GM21717 (cell line): ENCODE data around the gene ABL1.

Experiments used
- ATAC-seq: cut with Tn5 transposase; IDR thresholded peaks from one replicate; pipeline ENCODE4 v1.9.1; 2021; ENCODE audit warnings: mild to moderate bottlenecking, moderate library complexity; ENCODE audit not compliant: unreplicated experiment

ABL1 gene

GRCh38 chr9:130870491-130871381 is 35.7 kb downstream of the ABL1 start:
- ATAC-seq, result peak; percentile 64

DNA sequence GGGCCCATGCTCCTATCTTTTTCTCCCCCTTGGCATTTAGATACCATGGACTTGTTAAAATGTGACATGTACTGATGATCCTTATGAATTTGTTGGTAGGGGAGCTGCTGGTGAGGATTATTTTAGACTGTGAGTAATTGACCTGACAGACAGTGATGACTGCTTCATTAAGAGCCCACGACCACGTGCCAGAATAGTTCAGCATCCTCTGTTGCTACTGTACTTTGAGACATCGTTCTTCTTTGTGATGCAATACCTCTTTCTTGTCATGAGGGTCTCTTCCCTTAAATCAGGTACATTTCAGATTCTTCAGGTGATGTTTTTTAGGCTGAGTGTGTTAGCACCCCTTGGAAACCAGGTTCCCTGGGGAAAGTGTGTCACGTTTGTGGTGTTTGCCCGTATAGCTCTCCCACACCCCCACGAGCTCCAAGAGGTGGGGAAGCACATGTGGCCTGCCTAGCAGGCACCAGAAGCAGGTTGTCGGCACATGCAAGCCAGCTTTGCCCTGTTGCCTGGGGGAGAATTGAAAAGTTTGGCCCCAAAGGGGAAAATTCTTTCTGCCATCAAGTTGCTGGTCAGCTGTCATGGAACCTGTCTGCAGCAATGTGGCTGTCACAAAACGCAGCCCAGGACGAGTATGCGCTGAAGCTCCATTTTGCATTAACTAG is 36.5 kb downstream of the ABL1 start:
- peak; percentile 10 for ATAC-seq

DNA sequence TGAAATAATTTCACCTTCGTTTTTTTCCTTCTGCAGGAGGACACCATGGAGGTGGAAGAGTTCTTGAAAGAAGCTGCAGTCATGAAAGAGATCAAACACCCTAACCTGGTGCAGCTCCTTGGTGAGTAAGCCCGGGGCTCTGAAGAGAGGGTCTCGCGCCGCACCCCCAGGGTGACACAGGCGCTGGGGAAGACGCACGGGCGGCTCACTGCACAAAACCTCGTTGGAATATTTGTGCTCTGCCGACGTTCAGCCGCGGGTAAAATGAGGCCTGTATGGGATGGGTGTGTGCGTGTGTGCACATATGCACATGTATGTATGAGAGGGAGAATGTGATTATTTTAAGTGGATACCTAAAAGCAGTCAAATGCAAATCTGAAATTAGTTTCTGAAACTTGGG is 37.0 kb downstream of the ABL1 start:
- no peak for ATAC-seq

GRCh38 chr9:130872508-130872907 is 37.5 kb downstream of the ABL1 start:
- no peak for ATAC-seq

- no peak for ATAC-seq
These were observed 38.0 kb downstream of the ABL1 start for GRCh38 chr9:130872912-130873503.

- no peak for ATAC-seq
These were observed 38.9 kb downstream of the ABL1 start for GRCh38 chr9:130873966-130874365.

DNA sequence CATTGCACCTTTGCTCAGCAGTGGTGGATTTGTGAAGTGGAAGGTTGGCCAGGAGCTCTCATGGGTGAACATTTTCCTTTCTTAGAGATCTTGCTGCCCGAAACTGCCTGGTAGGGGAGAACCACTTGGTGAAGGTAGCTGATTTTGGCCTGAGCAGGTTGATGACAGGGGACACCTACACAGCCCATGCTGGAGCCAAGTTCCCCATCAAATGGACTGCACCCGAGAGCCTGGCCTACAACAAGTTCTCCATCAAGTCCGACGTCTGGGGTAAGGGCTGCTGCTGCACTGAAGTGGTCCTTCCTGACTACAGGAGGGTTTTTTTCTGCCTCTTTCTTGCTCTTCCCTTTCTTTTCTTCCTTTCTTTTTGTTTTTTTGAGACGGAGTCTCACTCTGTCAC is 39.7 kb downstream of the ABL1 start:
- ATAC-seq, result no peak

- no peak for ATAC-seq
These were observed 42.2 kb downstream of the ABL1 start for GRCh38 chr9:130877300-130877699.

DNA sequence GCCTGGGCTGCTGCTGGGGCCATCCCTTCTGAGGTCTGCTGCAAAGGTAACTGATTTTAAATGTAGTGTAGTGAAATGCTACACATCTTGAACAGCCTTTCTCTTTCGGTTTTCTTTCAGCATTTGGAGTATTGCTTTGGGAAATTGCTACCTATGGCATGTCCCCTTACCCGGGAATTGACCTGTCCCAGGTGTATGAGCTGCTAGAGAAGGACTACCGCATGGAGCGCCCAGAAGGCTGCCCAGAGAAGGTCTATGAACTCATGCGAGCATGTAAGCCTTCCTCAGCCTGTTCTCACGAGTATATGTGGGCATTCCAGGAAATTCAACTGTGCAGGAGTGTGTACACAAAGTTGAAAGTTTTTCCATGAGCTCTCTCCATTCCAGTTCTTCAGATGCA is 43.2 kb downstream of the ABL1 start:
- no peak for ATAC-seq

- ATAC-seq, result no peak
These were observed 44.9 kb downstream of the ABL1 start for GRCh38 chr9:130879863-130880411.

DNA sequence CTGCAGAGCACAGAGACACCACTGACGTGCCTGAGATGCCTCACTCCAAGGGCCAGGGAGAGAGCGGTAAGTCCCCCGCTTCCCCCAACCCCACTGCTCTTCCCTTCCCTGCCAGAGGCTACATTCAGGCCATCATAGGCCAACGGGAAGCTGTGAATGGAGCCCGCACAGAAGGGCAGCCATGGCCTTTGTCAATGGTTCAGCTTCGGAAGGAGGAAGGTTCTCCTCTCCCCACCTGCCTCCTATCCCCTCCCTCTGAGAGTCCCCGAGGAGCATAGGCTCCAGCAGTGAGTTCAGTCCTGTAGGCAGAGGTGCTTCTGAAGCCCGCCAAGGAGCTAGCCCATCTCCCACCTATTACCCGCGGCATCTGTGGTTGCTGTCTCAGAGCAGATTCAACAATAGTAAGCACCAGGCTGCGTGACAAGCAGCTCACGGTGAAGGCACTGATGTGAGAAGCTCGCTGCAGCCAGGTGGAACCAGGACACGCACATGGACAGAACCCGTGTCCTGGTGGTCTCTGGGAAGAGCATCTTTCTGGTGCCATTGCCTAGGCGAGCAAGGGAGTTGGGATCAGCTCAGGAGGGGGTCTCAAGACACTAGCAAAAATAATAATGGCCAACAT is 45.7 kb downstream of the ABL1 start:
- no peak for ATAC-seq

DNA sequence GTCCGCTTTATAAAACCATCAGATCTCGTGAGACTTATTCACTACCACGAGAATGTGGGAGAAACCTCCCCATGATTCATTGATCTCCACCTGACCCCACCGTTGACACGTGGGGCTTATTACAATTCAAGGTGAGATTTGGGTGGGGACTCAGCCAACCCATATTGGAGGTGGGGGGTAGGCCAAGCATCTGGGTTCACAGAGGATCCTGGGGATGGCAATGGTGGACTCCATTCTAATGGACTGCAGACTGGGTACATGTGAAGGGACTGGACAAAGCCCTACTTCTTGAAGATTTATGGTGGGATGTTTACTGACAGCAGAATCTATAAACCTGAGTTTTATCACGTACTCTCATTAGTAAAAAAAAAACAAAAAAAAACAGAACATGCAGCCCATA is 46.5 kb downstream of the ABL1 start:
- no peak for ATAC-seq

DNA sequence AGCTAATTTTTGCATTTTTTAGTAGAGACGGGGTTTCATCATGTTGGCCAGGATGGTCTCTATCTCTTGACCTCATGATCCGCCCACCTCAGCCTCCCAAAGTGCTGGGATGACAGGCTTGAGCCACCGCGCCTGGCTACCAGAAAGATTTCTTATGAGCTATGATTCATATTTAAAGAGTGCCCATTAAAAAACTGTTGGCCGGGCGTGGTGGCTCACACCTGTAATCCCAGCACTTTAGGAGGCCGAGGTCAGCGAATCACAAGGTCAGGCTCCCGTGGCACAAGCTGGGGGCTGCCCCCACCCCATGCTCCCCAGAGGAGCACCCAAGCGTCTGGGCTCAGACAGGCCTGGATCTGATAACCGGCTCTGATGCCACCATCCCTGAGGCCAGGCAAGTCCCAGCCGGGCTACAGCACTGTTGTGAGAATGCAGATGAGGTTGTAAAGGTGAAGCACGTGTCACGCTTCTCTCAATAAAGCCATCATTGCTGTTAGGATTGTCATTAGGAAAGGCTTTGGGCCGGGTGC is 47.7 kb downstream of the ABL1 start:
- no peak for ATAC-seq

DNA sequence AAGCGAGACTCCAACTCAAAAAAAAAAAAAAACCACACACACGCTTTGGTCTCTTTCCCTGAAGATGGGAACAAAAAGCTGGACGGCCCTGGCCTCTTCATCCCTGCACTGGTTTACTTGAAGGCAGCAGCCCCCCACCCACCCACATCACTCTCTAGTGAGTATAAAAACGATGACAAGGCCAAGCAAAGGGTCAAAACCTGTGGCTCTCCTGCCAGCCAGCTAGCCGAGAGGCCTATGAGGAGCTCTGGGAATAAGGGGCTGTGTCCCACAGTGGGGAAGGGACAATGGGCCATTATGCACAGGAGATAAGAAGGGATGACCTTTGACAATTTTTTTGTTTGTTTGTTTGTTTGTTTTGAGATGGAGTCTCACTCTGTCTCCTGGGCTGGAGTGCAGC is 48.4 kb downstream of the ABL1 start:
- ATAC-seq, result no peak

DNA sequence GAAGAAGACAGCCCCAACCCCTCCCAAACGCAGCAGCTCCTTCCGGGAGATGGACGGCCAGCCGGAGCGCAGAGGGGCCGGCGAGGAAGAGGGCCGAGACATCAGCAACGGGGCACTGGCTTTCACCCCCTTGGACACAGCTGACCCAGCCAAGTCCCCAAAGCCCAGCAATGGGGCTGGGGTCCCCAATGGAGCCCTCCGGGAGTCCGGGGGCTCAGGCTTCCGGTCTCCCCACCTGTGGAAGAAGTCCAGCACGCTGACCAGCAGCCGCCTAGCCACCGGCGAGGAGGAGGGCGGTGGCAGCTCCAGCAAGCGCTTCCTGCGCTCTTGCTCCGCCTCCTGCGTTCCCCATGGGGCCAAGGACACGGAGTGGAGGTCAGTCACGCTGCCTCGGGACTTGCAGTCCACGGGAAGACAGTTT is 49.1 kb downstream of the ABL1 start:
- ATAC-seq, result no peak

DNA sequence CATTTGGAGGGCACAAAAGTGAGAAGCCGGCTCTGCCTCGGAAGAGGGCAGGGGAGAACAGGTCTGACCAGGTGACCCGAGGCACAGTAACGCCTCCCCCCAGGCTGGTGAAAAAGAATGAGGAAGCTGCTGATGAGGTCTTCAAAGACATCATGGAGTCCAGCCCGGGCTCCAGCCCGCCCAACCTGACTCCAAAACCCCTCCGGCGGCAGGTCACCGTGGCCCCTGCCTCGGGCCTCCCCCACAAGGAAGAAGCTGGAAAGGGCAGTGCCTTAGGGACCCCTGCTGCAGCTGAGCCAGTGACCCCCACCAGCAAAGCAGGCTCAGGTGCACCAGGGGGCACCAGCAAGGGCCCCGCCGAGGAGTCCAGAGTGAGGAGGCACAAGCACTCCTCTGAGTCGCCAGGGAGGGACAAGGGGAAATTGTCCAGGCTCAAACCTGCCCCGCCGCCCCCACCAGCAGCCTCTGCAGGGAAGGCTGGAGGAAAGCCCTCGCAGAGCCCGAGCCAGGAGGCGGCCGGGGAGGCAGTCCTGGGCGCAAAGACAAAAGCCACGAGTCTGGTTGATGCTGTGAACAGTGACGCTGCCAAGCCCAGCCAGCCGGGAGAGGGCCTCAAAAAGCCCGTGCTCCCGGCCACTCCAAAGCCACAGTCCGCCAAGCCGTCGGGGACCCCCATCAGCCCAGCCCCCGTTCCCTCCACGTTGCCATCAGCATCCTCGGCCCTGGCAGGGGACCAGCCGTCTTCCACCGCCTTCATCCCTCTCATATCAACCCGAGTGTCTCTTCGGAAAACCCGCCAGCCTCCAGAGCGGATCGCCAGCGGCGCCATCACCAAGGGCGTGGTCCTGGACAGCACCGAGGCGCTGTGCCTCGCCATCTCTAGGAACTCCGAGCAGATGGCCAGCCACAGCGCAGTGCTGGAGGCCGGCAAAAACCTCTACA is 49.8 kb downstream of the ABL1 start:
- no peak for ATAC-seq

DNA sequence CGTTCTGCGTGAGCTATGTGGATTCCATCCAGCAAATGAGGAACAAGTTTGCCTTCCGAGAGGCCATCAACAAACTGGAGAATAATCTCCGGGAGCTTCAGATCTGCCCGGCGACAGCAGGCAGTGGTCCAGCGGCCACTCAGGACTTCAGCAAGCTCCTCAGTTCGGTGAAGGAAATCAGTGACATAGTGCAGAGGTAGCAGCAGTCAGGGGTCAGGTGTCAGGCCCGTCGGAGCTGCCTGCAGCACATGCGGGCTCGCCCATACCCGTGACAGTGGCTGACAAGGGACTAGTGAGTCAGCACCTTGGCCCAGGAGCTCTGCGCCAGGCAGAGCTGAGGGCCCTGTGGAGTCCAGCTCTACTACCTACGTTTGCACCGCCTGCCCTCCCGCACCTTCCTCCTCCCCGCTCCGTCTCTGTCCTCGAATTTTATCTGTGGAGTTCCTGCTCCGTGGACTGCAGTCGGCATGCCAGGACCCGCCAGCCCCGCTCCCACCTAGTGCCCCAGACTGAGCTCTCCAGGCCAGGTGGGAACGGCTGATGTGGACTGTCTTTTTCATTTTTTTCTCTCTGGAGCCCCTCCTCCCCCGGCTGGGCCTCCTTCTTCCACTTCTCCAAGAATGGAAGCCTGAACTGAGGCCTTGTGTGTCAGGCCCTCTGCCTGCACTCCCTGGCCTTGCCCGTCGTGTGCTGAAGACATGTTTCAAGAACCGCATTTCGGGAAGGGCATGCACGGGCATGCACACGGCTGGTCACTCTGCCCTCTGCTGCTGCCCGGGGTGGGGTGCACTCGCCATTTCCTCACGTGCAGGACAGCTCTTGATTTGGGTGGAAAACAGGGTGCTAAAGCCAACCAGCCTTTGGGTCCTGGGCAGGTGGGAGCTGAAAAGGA is 50.7 kb downstream of the ABL1 start:
- no peak for ATAC-seq

GRCh38 chr9:130886981-130887380 is 51.9 kb downstream of the ABL1 start:
- no peak for ATAC-seq
